SK-N-SH (cell line): ENCODE measurements around the gene SNAP29. TPM values are rescaled to one million over a fixed set of nuclear protein-coding genes. Genes with fewer than 3 reads are reported as not detected.

Experiments
- CTCF ChIA-PET: fragments of 300-600, 350-600 bp; formaldehyde crosslinking; extraction: SDS; loops from one replicate; lab custom pipeline; 2021; lab: Yijun Ruan, JAX
- POLR2A ChIA-PET: fragments of 350-600 bp; sonication (Branson Sonifier 250); formaldehyde crosslinking; extraction: SDS; loops from one replicate; lab custom pipeline; 2020; ENCODE audit warnings: antibody characterized with exemption, inconsistent platforms; lab: Yijun Ruan, JAX
- DNase-seq: peaks from one replicate; pipeline ENCODE4 v3.0.0; 2012
- H2AFZ ChIP-seq: fragments of 200-600 bp; sonication (generic); 2 replicates; pipeline ENCODE4 v1.8.1; 2016; ENCODE audit warnings: antibody characterized with exemption, mild to moderate bottlenecking, low read depth
- H3F3A ChIP-seq: fragments of 200-600 bp; sonication (generic); replicated peaks from 2 replicates; pipeline ENCODE3; 2016; ENCODE audit warnings: antibody characterized with exemption, mild to moderate bottlenecking; ENCODE audit not compliant: insufficient read depth
- H3K27ac ChIP-seq, 2 experiments: fragments of 200-500 bp in 1 of 2; fragments of 200-600 bp in 1 of 2; sonication (Bioruptor generic) in 1 of 2; sonication (generic), shearing (Covaris generic) in 1 of 2; 2 replicates each; pipeline versions ENCODE4 v1.5.1 to v1.6.1; 2014 to 2016; ENCODE audit warnings: low read depth in 2 of 2, inconsistent platforms in 1 of 2, low read length in 1 of 2, mild to moderate bottlenecking in 1 of 2, mixed read lengths in 1 of 2
- H3K27me3 ChIP-seq: fragments of 200-600 bp; sonication (generic), shearing (Covaris generic); 2 replicates; pipeline ENCODE4 v1.6.1; 2016; ENCODE audit warnings: mixed run types; ENCODE audit not compliant: insufficient read depth
- H3K36me3 ChIP-seq, 2 experiments: fragments of 200-500 bp in 1 of 2; fragments of 200-600 bp in 1 of 2; sonication (Bioruptor generic) in 1 of 2; sonication (generic) in 1 of 2; replicated peaks in 1 of 2; 2 replicates each; pipeline versions ENCODE3 to v1.5.1; 2014 to 2016; ENCODE audit warnings: low read length in 1 of 2, mild to moderate bottlenecking in 1 of 2; ENCODE audit not compliant: insufficient read depth in 2 of 2, control insufficient read depth in 1 of 2
- H3K4me1 ChIP-seq, 2 experiments: fragments of 200-500 bp in 1 of 2; fragments of 200-600 bp in 1 of 2; sonication (Bioruptor generic) in 1 of 2; sonication (generic), shearing (Covaris generic) in 1 of 2; 2 replicates each; pipeline versions ENCODE4 v1.5.1 to v1.6.1; 2014 to 2016; ENCODE audit warnings: low read depth in 1 of 2, low read length in 1 of 2, mixed run types in 1 of 2; ENCODE audit not compliant: insufficient read depth in 2 of 2, control insufficient read depth in 1 of 2
- H3K4me2 ChIP-seq: fragments of 200-600 bp; sonication (generic), shearing (Covaris generic); 2 replicates; pipeline ENCODE4 v1.6.1; 2017; ENCODE audit warnings: mixed run types
- H3K4me3 ChIP-seq, 2 experiments: fragments of 200-500 bp in 1 of 2; fragments of 200-600 bp in 1 of 2; sonication (Bioruptor generic) in 1 of 2; sonication (generic), shearing (Covaris generic) in 1 of 2; 2 replicates each; pipeline versions ENCODE4 v1.5.1 to v1.8.1; 2014 to 2016; ENCODE audit warnings: low read depth in 2 of 2, inconsistent platforms in 1 of 2, low read length in 1 of 2, mild to moderate bottlenecking in 1 of 2, mixed read lengths in 1 of 2, moderate library complexity in 1 of 2
- H3K79me2 ChIP-seq: fragments of 200-600 bp; sonication (generic); 2 replicates; pipeline ENCODE4 v1.8.1; 2017; ENCODE audit warnings: mild to moderate bottlenecking; ENCODE audit not compliant: insufficient read depth
- H3K9ac ChIP-seq: fragments of 200-600 bp; sonication (generic); 2 replicates; pipeline ENCODE4 v1.6.1; 2017; ENCODE audit warnings: mixed run types
- H3K9me2 ChIP-seq: fragments of 200-600 bp; sonication (generic); 2 replicates; pipeline ENCODE4 v1.6.1; 2017; ENCODE audit warnings: mixed run types
- H3K9me3 ChIP-seq: fragments of 200-600 bp; sonication (generic); 2 replicates; pipeline ENCODE4 v1.6.1; 2017; ENCODE audit warnings: mixed run types, mild to moderate bottlenecking, moderate library complexity
- H4K20me1 ChIP-seq: fragments of 200-600 bp; sonication (generic); 2 replicates; pipeline ENCODE4 v1.6.1; 2017; ENCODE audit warnings: mild to moderate bottlenecking, mixed run types; ENCODE audit not compliant: insufficient read depth
- CHD2 ChIP-seq: fragments of 150-350 bp; IDR thresholded peaks from 2 replicates; pipeline ENCODE4 v1.6.1; 2018; ENCODE audit warnings: low read length; ENCODE audit not compliant: partially characterized antibody
- ELF1 ChIP-seq: IDR thresholded peaks from 2 replicates; pipeline ENCODE4 v1.4.0; 2012
- EP300 ChIP-seq, 2 experiments: IDR thresholded peaks; 2 replicates each; pipeline versions ENCODE4 v1.4.0 to v1.6.1; 2012; ENCODE audit warnings: borderline replicate concordance in 1 of 2, low read depth in 1 of 2, low read length in 1 of 2
- EZH2phosphoT487 ChIP-seq: fragments of 200-600 bp; sonication (generic); IDR thresholded peaks from 2 replicates; pipeline ENCODE4 v1.6.1; 2017; ENCODE audit warnings: low read depth, mixed run types, mild to moderate bottlenecking, antibody characterized with exemption, moderate library complexity, borderline replicate concordance
- FOSL2 ChIP-seq: IDR thresholded peaks from 2 replicates; pipeline ENCODE4 v1.4.0; 2012; ENCODE audit warnings: low read depth, mild to moderate bottlenecking, moderate library complexity, borderline replicate concordance
- GABPA ChIP-seq: IDR thresholded peaks from 2 replicates; pipeline ENCODE4 v1.4.0; 2012; ENCODE audit warnings: low read depth, mild to moderate bottlenecking
- MAX ChIP-seq: IDR thresholded peaks from 2 replicates; pipeline ENCODE4 v1.4.0; 2012; ENCODE audit warnings: low read depth
- MXI1 ChIP-seq: IDR thresholded peaks from 2 replicates; pipeline ENCODE4 v1.6.1; 2012; ENCODE audit warnings: mild to moderate bottlenecking, low read depth, low read length, improper control_type of control experiment
- NRF1 ChIP-seq: IDR thresholded peaks from 2 replicates; pipeline ENCODE4 v1.6.1; 2012; ENCODE audit warnings: low read depth, mild to moderate bottlenecking, low read length
- POLR2AphosphoS5 ChIP-seq: IDR thresholded peaks from 2 replicates; pipeline ENCODE4 v1.6.1; 2012; ENCODE audit warnings: low read depth, low read length
- RAD21 ChIP-seq: IDR thresholded peaks from 2 replicates; pipeline ENCODE4 v1.6.1; 2012; ENCODE audit warnings: mild to moderate bottlenecking, low read length
- RCOR1 ChIP-seq: fragments of 150-350 bp; IDR thresholded peaks from 2 replicates; pipeline ENCODE4 v1.6.1; 2017; ENCODE audit warnings: antibody characterized with exemption, low read length
- RFX5 ChIP-seq: IDR thresholded peaks from 2 replicates; pipeline ENCODE4 v1.6.1; 2012; ENCODE audit warnings: mild to moderate bottlenecking, improper control_type of control experiment, low read length
- SIN3A ChIP-seq: IDR thresholded peaks from 2 replicates; pipeline ENCODE4 v1.6.1; 2012; ENCODE audit warnings: low read depth, mild to moderate bottlenecking, low read length, moderate library complexity, borderline replicate concordance
- TAF1 ChIP-seq: IDR thresholded peaks from 2 replicates; pipeline ENCODE4 v1.6.1; 2012; ENCODE audit warnings: low read depth, mild to moderate bottlenecking, low read length, moderate library complexity, borderline replicate concordance
- USF1 ChIP-seq: IDR thresholded peaks from 2 replicates; pipeline ENCODE4 v1.4.0; 2012; ENCODE audit warnings: low read depth, borderline replicate concordance
- YY1 ChIP-seq: IDR thresholded peaks from 2 replicates; pipeline ENCODE4 v1.4.0; 2012; ENCODE audit warnings: low read depth, mild to moderate bottlenecking
- WGBS: methylation state at CpG from one replicate; pipeline ENCODE4 v1.1.6; 2017; ENCODE audit warnings: low lambda C conversion rate; 5-methylcytosine and 5-hydroxymethylcytosine counted together
- polyA plus RNA-seq, 3 experiments: library from polyadenylated mRNA; depleted of rRNA; stranded (reverse); fragments of >200 nt; gene quantifications; 2 replicates each; pipeline ENCODE4 v1.2.3, GENCODE V29; 2012
- TF ChIP-seq, protein P1 (sequence below): fragments of 150-350 bp; IDR thresholded peaks from 2 replicates; pipeline ENCODE4 v1.6.1; 2017; ENCODE audit warnings: antibody characterized with exemption, low read length, low read depth, borderline replicate concordance
- TF ChIP-seq, protein P2 (sequence below): IDR thresholded peaks from 2 replicates; pipeline ENCODE4 v1.4.0; 2012; ENCODE audit warnings: low read depth, borderline replicate concordance
- TF ChIP-seq, protein P3 (sequence below): IDR thresholded peaks from 2 replicates; pipeline ENCODE4; 2012

SNAP29 gene
- 35.7 and 37.3 TPM in 2 replicates for polyA plus RNA-seq (2012; rRNA removed)
- 33.8 and 36.0 TPM in 2 replicates for polyA plus RNA-seq (2012; cell fraction: cytosol; rRNA removed)
- polyA plus RNA-seq (2012; cell fraction: nucleus; rRNA removed) = 15.5 and 21.5 TPM in 2 replicates

GRCh38 chr22:20858615-20859416, at the start of gene SNAP29, which contains the start of gene PI4KA:
SNAP29 (plus strand) TSS chr22:20859007; CDS start chr22:20859111, 104 bp downstream.
PI4KA (minus strand) TSS chr22:20858811; CDS start chr22:20858725, 86 bp downstream.
- Histone ChIP-seq H3K9me3 (no peaks in the 10 kb centered on the region), H3K27ac (peak within 1 kb of the TSS; percentile 71 to 73; a peak in 3 of 4 replicates), H3K4me1 (peaks cover 11 to 16% of the 10 kb centered on the region in 2 experiments; a peak in 2 of 4 replicates), H3F3A (peaks cover 10% of the 10 kb centered on the region), H3K9ac (peak within 1 kb of the TSS; percentile 75), H3K79me2 (peaks cover 60% of the 10 kb centered on the region), H3K36me3 (peaks cover 0 to 4% of the 10 kb centered on the region in 2 experiments), H2AFZ (peak within 1 kb of the TSS; percentile 93), H3K4me2 (peak within 1 kb of the TSS; percentile 91), H4K20me1 (peaks cover 20% of the 10 kb centered on the region; the same call in 1 of the 2 replicates), H3K27me3 (no peaks in the 10 kb centered on the region), H3K9me2 (no peaks in the 10 kb centered on the region), H3K4me3 (peak within 1 kb of the TSS; percentile 72 to 88)
- CTCF ChIA-PET = interaction anchor here (0.6 to 2.3 kb wide), 2 partner anchors 54 to 195 kb away, joined by 3 to 8 read pairs; no protein-coding TSS in a partner anchor
- TF ChIP-seq RAD21 (no peak), GABPA (peak; percentile 51), NRF1 (peak; percentile 82), RFX5 (no peak), RCOR1 (0 out of 2 replicates have a peak, but pooled peaks have one; percentile 33), FOSL2 (no peak), MXI1 (peak; percentile 86), TAF1 (peak; percentile 25; the same call in 1 of the 2 replicates), POLR2AphosphoS5 (0 out of 2 replicates have a peak, but pooled peaks have one; percentile 30), ELF1 (peak; percentile 68), MAX (peak; percentile 76), EZH2phosphoT487 (no peak), SIN3A (peak; percentile 23; the same call in 1 of the 2 replicates), USF1 (peak; percentile 96), YY1 (0 out of 2 replicates have a peak, but pooled peaks have one; percentile 34), EP300 (IDR thresholded peaks at IDR 0.05; ENCODE audit: borderline replicate concordance in 1 of 2, low read depth in 1 of 2, low read length in 1 of 2) (peak in 1 of 2 experiments; percentile 43; a peak in 1 of 4 replicates), CHD2 (peak; percentile 82)
- TF ChIP-seq, protein P1, sequence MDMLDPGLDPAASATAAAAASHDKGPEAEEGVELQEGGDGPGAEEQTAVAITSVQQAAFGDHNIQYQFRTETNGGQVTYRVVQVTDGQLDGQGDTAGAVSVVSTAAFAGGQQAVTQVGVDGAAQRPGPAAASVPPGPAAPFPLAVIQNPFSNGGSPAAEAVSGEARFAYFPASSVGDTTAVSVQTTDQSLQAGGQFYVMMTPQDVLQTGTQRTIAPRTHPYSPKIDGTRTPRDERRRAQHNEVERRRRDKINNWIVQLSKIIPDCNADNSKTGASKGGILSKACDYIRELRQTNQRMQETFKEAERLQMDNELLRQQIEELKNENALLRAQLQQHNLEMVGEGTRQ = peak; percentile 91
- TF ChIP-seq, protein P2, sequence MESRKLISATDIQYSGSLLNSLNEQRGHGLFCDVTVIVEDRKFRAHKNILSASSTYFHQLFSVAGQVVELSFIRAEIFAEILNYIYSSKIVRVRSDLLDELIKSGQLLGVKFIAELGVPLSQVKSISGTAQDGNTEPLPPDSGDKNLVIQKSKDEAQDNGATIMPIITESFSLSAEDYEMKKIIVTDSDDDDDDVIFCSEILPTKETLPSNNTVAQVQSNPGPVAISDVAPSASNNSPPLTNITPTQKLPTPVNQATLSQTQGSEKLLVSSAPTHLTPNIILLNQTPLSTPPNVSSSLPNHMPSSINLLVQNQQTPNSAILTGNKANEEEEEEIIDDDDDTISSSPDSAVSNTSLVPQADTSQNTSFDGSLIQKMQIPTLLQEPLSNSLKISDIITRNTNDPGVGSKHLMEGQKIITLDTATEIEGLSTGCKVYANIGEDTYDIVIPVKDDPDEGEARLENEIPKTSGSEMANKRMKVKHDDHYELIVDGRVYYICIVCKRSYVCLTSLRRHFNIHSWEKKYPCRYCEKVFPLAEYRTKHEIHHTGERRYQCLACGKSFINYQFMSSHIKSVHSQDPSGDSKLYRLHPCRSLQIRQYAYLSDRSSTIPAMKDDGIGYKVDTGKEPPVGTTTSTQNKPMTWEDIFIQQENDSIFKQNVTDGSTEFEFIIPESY = peak; percentile 81; the same call in 1 of the 2 replicates
- TF ChIP-seq, protein P3, sequence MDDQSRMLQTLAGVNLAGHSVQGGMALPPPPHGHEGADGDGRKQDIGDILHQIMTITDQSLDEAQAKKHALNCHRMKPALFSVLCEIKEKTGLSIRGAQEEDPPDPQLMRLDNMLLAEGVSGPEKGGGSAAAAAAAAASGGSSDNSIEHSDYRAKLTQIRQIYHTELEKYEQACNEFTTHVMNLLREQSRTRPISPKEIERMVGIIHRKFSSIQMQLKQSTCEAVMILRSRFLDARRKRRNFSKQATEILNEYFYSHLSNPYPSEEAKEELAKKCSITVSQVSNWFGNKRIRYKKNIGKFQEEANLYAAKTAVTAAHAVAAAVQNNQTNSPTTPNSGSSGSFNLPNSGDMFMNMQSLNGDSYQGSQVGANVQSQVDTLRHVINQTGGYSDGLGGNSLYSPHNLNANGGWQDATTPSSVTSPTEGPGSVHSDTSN = 0 out of 2 replicates have a peak, but pooled peaks have one; percentile 35
- 2% methylated on average over 7 of the region's 100 CpGs for WGBS
- POLR2A ChIA-PET = interaction anchor here (1.4 kb wide), 1 partner anchor 55 kb away, joined by 3 read pairs; no protein-coding TSS in a partner anchor
- peak; percentile 100 for DNase-seq
